Tracheal epithelial cell (primary cell): Measurements from ENCODE around the gene UNC79. TPM values are rescaled to one million over a fixed set of nuclear protein-coding genes. Genes with fewer than 3 reads are reported as not detected.

ENCODE experiments used
- total RNA-seq: library from RNA; depleted of rRNA; stranded (reverse); fragments of >200 nt; gene quantifications from 2 replicates; pipeline ENCODE4 v1.2.1, GENCODE V29; 2014

UNC79 gene
- total RNA-seq = under 0.01 TPM in 1 of 2 replicates, not detected in the other

GRCh38 chr14:93430315-93431035, at the start of gene UNC79:
Gene UNC79, plus strand, starts transcription at chr14:93430939. Its CDS starts 91 bp downstream, at chr14:93431030.

Other genes with a start within 250 kb of the UNC79 start
- 13.9 and 20.0 TPM in 2 replicates for gene MOAP1, start 246.0 kb upstream of the UNC79 start, total RNA-seq
- 10.9 and 17.8 TPM in 2 replicates for gene LYSET, start 245.6 kb upstream of the UNC79 start, total RNA-seq
- gene GON7, start 223.9 kb upstream of the UNC79 start, total RNA-seq = 5.1 and 8.2 TPM in 2 replicates
- gene UBR7, start 223.7 kb upstream of the UNC79 start, total RNA-seq = 8.4 and 10.2 TPM in 2 replicates
- gene BTBD7, start 97.9 kb upstream of the UNC79 start, total RNA-seq = 23.4 and 29.9 TPM in 2 replicates
- not detected in 2 replicates for gene COX8C, start 83.8 kb upstream of the UNC79 start, total RNA-seq